Activated CD4-positive, alpha-beta T cell treated with anti-CD3 and anti-CD28 coated beads, Interleukin-2, amount 50 U/mL, for 48 hours (primary cell): ENCODE results near the gene BAZ2A.

Experiments
- DNase-seq, 2 experiments: peaks; one replicate each; pipeline ENCODE4 v3.0.0-alpha.2; 2020

Gene BAZ2A

DNA sequence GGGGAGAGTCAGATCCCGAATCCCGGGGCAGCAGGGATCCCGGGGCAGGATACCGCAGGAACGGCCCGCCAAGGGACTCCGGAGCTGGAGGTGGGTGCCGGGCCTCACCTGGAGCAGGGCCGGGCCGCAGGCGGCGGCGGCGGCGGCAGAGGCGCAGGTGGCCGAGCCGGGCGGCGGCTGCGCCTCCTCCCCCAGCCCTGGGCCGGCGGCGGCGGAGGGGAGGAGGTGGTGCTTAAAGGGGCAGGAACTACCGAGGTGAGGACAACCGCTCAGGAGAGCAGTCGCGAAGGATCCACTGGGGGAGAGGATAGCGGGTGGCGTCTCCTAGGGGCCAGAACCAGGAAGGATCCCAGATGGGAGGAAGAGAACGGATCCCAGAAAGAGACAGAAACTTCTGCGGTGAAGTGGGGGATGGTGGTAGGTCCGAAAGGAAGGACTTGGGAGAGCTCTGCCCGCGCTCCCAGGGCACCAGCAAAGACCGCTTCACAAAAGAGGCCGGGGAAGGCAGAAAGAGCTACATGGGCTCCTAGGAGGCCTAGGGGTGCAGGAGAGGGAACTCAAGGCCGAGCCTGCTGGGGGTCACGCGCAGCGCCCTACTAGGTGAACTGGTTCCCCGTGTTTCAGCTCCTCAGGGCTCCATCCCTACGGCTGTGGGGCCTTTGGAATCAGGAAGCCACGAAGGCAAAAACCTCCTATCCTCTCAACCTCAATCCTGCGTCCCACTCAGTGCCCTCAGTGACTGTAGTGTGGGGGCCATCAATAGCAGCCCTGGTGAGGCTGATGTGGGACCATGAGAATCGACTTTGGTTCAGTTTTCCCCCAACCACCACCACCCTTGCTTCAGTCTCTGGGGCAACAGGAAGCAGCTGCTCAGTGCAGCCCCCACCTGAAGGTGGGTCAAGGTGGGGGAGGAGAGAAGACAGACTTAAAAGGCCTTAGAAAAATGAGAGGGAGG lies 5.0 kb upstream of the BAZ2A start:
- peak; percentile 71 to 76 for DNase-seq

DNA sequence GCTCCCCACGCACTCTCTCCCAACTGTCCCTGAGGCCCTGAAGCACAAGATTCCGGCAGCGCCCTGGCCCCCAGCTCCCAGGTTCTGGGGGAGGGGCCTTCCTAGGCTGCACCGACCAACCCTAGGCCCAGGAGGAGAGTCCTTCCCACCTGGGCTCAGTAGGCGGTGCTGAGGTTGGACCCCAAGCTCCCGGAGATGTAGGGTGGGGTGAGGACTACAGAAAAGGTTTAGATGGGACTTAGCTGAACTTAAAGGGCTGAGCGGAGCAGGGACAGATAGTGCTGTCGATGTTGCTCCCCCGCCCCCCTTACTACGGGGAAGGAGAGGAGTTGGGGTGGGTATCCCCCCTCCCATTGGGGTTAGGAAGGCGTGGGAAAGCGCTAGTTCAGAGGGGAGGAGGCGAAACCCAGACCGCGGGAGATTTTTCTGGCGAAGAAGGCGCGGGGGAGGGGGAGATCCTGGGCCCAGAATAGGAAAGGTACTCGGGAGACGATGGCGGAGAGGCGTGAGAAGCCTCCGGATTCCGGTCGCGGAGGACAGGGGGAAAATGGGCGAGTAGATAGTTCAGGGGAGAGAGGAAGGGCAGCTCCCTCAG lies 4.2 kb upstream of the BAZ2A start:
- peak in 1 of 2 experiments; percentile 46 for DNase-seq

DNA sequence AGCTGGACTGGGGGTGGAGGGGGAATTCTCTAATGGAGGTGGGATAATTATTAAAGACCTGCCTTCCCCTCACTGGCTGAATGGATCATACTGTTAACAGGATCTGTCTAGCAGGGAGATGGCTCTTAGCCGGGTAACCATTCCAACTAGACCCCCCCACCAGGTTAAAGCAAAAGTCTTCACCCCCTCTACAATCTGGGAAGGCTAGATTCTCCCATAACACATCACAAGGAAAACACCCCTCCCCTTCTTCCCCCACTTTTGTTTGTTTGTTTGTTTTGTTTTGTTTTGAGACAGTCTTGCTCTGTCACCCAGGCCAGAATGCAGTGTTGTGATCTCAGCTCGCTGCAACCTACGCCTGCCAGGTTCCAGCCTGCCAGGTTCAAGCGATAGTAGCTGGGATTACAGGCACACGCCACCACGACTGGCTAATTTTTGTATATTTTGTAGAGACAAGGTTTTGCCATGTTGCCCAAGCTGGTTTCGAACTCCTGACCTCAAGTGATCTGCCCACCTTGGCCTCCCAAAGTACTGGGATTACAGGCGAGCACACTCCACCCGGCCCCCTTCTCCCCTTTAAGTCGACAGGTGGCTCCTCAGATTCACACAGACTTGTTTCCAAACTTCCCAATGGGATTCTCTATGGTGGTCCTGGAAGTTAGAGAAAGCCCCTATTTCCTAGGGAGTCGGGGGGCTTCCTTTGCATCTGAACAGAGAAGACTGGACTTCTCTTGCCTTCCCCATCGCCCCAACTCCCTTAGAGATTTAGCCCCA lies 3.5 kb upstream of the BAZ2A start:
- DNase-seq: no peak

DNA sequence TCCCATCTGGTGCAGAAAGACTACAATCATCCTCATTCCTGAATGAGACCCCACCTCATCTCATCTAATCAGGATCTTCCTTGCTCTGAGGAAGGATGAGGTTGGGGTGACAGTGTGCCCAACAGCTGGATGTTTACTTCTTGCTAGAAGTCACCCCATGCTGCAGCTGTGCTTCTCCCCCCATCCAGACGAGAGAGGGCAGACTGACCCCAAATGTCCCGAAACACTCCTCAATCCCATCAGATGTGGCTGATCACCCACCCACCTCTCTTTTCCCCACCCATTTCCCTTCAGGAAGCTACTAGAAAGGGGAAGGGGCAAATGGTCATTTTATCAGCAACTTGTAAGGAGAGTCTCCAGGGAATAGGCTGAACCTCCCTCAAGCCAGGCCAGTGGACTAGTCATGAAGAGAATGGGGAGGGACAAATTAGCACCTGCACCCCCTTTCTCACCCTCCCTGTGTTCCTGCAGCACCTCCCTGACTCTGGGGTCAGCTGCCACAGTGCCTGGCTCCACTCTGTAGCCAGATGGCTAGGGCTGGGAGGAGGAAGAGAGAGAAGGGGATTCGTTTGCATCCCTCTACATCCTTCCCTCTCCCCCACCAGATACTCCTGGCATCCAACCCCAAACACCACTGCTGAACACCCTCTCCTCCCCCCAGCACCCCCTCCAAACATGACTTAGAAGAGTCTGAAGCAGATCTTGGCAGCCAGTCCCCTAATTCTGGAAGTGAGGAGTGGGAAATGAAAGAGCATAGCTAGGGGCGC lies 2.8 kb upstream of the BAZ2A start:
- DNase-seq: no peak

DNA sequence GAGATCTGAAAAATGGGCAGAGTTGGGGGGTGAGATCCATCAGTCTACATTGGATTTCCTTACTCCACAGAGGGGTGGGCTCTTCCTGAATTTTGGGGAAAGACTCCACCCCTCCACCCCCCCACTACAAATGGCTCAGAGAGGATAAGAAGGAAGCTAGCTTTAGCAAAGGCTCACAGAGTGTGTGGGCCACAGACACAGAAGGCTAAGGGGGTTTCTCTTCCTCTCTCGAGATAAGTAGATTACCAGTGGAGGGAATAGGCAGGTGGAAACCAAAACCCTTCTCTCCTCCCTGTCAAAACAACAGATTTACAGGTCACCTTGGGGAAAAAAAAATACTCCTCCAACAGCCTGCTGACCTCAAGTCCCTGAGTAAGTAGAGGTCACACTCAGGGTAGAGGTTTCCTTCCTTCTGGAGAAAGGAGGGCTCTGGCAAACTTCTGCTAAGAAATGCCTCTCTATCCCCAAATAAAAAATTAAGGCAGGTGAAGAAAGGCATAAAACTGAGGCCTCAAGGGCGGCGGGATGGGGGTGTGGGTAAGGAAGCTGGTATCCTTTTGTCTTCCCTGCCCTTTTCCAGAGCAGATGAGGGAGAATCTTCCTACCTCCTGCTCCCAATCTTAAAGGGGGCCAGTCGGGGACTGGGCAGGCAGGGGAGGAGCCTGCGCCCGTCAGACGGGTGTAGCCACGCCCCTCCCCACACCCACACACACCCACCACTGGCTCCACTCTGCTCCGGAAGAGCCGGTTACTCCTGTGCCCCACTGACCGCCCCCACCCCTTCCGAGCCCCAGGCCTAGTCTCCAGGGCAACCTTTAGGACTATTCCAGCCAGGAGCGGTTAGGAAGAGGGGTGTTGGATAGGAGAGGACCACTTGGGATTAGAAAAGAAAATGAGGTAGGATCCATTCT lies 1.9 kb upstream of the BAZ2A start:
- DNase-seq: peak; percentile 68 to 73

DNA sequence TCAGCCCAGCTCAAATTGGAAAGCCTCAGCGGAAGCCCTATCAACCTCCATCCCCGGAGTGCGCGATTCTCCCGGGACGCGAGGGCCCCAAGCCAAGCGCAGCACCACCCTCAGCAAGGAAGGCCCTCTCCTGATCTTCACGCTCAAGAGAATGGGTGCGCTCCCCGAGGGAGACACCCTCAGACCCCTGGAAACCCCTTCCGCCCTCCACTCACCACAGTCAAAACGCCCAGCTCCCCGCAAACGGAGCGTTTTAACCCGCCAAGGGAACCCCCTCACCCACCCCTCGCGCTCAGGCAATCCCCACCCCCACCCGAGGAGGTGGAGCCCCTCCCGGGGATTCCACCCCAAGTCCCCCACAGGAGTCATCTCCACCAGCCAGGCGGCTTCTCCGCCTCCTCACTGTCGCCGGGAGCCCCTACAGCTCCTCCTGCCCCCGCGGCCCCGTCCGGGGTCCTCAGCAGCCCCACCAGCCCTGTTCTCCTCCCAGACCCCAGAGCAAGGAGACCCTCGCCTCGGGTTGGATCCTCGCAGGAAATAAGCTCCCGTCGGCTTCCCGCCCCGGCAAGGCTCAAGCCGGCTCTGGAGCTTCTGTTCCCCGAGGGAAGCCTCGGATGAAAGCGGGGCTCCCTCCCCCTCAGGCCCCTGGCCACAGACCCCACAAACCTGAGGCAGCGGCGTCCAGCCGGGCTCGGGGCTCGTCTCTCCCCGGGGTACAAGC lies 507 bp downstream of the BAZ2A start:
- DNase-seq: peak; percentile 50 to 58

DNA sequence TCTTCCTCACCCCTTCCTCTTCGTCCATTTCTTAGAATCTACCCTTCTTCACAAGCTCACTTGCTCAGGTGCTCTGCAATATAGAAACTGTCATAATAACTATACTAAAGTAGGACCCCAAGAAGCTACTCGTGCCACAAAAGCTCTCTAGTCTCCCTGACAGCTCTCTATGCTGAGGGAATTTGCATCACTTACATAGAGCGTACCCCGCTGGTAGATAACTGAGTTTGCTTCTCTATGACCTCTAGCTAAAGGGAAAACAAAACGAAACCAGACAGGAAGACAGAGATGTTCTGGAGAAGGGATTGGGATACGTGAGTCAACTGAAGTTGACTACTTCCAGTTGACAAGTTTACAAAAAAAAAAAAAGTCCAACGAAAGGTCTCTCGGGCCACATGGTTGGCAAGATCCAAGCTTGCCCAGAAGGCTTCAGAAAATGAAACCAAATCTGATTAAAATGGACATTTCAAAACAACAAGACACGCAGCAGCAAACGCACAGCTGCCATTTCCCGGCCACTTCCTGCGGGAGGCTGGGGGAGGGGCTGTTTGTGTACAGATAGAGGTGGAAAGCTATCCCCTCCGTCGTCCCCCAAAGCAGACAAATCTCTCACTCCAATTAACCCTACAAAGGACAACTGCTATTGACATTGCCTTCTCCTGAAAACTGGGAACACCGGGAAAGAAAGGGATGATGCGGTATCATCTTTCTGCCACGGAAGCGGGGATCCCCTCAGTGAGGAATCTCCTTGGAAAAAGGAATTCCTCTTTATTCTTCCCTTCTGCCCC lies 1.3 kb downstream of the BAZ2A start:
- DNase-seq: peak; percentile 68 to 73

DNA sequence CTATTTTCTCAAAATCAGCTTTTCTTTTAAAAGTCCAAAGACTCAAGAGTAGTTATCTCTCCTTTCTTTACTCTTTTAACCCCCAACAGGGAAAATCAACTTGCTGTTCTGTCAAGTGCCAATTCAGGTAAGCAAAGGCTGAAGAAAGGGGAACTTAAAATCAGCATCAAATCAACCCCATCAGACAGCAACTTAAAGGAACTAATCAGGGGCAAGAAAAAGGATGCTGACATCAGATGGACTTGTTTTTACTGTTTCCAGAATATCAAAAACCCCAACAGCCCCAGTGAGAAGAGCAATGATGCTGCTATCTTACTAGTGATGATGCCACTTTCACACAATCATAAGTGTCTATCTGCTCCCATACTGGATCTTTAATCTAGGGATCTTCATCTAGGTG lies 3.4 kb downstream of the BAZ2A start:
- no peak for DNase-seq

DNA sequence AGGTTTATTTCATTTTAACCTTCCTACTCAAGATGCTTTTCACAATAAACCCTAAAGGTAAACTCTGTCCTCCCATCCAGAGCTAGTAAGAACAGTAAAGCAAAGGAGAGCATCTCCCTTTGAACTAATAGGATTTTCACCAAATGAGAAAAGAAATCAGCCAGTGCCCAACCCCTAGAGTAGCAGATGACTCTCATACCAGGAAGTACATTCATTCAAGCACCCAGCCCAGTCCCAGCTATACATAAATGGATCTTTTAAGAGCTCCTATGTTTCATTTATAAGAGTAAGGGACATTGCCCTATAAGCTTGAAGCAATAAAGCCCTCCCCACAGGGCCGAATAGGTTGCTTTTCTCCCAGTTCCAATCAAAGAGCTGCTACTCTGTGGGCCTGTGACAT lies 7.6 kb downstream of the BAZ2A start:
- DNase-seq: no peak

DNA sequence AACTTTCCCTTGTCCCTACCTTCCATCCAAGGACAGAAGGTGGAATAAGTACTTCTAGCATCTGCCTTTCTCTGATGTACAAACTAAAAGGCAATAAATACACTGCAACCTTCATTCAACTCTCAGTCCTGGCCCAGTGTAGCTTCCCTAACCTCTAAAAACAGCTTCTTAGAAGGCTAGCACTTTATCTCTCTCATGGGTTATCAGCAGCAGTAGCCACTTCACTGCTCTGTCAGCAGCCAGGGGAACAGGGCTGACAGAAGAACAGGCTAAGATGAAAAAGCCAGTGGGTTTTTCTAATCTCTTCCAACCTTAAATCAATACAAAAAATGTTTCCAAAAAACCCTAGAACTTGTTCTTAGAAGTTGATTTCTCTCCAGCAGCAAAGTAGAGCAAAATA lies 13.2 kb downstream of the BAZ2A start:
- DNase-seq: no peak

DNA sequence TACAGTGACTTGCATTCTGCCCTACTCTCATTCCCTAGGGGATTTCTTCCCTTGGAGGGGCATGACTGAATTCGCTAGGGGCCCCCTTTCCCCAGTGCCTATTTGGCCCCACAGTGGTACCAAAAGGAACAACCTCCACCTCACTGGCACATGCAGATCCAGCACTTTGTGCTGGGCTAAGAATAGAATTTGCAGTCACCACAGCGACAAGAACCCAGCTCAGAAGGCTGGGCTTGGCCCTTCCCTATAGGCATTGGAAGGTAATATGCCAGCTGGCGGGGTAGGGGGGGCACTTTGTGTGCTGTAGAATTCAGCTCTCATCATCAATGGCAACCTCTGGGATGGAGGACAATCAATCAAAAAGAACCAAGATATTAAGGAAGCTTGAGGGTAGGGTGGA lies 13.9 kb downstream of the BAZ2A start:
- no peak for DNase-seq

DNA sequence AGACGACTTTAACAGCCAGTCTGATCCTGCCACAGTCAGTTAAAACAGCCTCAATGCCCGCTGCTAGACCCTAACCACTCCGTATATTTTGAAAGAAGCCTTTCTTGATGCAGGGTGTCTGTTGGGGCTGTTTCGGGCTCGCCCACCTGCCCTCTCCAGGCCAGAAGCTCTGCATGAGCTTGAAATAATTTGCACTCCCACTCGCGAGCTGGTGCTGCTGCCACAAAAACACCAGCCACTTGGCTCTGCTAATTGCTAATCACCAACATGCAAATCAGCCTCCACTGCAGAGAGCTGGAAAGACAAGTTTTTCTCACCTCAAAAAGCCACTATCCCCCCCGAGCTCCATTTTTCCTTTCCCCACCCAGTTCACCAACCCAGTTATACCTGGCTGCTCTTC lies 15.5 kb downstream of the BAZ2A start:
- no peak for DNase-seq

DNA sequence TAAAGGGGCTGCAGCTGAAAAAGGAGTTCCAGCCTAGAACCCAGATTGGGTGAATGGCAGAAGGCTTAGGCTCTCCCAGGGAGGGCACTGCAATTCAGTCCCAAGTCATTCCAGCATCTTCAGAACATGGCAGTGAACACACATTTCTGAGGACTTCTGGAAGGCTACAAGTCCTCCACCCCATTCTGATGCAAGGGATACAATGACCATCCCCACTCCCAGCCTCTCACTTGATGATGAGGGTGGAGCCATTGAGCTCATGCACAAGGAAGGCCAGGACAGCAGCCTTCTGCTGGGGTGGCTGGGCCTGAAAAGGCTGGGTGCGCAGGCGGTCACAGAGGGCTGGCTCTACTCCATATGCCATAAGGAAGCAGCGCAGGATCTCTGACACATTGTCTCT lies 25.8 kb downstream of the BAZ2A start:
- DNase-seq: no peak

DNA sequence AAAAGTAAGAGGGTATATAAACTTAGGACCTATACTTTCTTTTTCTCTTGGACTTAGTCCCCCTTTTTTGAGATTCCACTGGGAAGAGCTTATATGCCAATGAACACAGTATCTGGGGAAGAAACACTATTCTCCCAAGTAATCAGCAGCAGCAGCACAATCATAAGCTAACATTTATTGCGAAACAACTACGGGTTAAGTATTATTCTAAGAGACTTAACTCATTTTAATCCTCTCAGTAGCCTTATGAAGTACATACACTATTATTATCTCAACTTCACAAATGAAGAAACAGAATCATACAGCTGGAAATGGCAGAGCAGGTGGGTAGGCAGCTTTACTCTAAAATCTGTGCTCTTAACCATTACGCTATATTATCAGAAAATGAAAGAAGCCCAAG lies 27.9 kb downstream of the BAZ2A start:
- no peak for DNase-seq

DNA sequence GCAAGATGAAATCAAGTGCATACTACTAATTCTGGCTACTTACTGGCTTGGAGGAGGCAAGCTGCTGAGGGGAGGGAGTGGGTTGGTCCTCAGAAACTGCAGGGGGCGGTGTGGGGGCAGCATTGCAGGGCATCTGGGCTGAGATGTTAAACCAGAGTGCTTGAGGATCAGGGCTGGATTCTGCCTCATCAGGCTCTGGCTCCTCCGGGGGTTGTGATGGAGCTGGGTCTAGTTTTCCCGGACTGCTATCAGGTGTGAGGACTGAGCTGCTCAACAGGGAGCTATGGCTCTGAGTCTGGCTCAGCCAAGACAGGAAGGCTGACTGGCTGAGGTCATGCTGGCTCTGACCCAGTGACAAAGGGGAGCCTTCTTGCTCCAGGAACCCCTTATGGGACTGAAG lies 28.6 kb downstream of the BAZ2A start:
- DNase-seq: peak; percentile 34 to 37

DNA sequence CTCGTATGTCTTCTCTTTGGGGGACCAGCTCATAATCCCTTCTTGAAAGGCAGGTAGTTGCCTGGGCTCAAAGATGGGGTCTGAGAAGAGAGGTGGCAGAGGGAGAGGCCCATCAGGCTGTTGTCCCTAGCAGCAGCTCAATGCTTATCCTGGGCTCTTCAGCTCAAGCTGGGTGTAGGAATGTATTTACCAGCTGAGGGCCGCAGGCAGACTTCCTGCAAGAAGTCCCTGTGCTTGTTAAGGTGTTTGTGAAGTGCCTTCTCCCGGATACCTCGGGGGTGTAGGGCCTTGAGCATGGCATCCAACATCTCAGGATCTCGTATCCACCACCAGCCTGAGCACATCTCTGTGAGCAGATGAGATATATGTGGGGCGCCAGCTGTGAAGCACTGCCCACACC lies 29.4 kb downstream of the BAZ2A start:
- DNase-seq: no peak

DNA sequence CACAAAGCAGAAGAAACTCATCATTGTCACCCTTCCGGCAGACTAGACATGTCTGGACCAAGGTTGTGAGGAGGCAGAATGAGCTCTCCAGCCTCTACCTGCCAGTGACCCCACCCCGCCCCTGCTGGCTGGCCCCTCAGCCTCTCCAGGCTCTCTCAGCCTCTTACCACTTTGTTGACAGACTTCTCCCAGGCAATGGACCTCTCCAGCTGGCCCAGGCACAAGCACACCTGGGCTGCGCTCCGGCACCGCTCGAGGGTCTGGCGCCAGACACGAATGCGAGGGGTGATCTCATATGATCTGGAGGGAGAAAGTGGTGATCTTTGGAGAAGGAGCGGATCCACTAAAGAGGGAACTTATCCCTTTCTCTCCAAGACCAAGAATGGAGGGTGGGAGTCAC lies 30.3 kb downstream of the BAZ2A start:
- DNase-seq: no peak

DNA sequence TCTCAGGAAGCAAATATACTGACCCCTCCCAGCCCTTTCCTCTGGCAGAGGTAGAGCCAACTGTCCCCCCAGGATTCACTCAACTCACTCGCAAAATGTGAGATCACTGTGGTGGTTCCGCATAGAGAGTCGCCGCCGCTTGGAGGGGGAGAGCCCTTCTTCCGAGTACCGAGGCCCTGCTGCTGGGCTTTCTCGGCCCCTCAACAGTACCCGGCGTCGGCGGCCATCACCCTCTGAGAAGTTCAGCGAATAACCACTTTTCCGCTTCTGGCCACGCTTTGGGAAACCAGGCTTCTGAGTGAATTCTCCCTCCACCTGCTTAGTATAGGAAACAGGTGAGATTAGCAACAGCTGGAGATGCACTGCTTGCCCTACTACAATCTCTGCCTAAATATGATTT lies 31.1 kb downstream of the BAZ2A start:
- DNase-seq: no peak

DNA sequence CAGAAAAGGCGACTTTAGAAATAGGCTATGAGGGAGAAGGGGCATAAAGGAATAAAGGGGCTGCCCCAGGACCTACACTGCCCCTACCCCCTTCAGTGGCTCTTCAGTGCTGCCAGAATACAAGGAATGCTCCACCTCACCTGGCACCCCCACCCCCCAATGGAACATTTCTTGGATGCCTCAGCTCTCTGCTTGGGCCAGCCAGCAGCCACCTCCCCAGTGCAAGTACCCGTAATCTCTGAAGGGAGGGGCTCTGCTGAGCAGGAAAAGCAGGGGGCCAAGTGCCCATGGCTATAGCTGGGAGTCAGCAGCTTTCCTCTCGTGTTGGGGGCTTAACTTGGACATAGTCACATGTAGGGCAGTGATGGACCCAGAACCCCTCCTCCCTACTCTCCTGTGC lies 33.3 kb downstream of the BAZ2A start:
- DNase-seq: no peak

DNA sequence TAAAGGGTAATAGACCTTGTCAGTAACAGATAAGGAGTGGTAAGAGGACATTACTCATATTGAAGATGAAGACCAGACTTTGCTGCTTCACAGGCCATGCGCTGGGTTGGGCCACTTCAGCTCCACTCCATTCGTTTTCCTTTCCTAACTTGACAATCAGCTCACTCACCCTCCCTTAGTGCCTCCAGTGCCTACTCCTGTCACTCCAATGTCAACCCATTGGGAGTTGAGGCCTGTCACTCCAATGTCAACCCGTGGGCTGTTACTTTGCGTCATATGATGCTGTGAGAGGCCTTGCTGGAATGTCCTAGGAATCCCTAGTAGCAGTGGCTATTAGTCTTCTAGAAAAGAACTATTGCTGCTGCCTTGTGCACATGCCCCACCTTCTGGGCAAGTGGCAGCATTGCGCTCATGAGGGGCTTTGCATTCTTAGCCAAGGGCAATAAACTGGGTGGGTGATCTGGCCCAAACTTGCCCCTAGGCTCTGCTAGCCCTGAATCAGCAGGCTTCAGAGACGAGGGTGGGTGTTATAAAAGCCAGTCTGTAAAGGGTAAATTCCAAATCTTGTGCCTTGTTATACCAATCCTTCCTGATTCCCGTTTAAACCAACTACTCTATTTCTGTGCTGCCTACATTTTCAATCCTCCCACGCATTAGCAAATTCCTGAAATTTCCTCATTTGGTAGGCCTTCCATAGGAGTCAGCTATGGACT lies 36.1 kb downstream of the BAZ2A start:
- peak; percentile 63 to 67 for DNase-seq
